GM12872 (cell line): Measurements from ENCODE around the gene DHX35.

ENCODE experiments used
- TF ChIP-seq, protein P1 (sequence below): IDR thresholded peaks from 3 replicates; pipeline ENCODE4 v1.5.1; 2011; ENCODE audit warnings: low read depth, mild to moderate bottlenecking, low read length, moderate library complexity; ENCODE audit not compliant: insufficient read depth

DHX35 gene

DNA sequence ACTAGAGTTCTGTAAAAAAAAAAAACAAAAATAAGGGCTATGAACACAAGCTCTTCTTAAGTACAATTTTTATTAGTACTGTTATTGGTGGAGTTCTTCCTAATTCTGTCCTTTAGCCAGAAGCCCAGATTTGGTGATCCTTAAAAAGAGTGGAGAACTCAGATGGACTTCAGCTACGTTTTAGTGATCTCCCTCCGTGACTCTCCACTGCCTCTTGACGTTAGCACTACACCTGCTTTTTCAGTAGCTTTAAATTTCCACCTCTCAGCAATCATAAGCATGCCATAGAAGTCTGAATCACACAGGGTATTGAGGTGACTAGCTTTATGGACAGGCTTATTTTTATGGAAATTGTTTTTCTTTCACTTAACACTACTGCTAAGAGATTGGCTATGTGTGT, 17.7 kb downstream of the DHX35 start:
- TF ChIP-seq, protein P1, sequence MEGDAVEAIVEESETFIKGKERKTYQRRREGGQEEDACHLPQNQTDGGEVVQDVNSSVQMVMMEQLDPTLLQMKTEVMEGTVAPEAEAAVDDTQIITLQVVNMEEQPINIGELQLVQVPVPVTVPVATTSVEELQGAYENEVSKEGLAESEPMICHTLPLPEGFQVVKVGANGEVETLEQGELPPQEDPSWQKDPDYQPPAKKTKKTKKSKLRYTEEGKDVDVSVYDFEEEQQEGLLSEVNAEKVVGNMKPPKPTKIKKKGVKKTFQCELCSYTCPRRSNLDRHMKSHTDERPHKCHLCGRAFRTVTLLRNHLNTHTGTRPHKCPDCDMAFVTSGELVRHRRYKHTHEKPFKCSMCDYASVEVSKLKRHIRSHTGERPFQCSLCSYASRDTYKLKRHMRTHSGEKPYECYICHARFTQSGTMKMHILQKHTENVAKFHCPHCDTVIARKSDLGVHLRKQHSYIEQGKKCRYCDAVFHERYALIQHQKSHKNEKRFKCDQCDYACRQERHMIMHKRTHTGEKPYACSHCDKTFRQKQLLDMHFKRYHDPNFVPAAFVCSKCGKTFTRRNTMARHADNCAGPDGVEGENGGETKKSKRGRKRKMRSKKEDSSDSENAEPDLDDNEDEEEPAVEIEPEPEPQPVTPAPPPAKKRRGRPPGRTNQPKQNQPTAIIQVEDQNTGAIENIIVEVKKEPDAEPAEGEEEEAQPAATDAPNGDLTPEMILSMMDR = no peak

DNA sequence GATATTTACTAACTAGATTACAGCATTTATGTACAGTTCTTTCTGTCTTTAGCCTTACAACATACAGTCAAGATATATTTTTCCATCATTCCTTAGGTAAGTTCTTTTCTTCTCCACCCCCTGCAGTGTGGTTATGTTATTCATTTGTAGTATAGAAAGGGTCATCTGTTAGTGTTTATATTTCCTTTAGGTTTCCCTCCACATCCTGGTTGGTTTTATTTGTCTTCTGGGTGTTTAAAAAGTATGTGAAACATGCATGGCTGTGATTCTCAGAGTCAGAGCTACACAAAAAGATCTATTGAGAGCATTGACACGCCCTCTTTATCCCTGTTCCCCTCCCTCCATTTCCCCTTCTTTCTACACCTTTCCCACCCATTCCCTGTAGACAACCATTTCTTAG, 20.1 kb downstream of the DHX35 start:
- TF ChIP-seq, protein P1 = no peak

DNA sequence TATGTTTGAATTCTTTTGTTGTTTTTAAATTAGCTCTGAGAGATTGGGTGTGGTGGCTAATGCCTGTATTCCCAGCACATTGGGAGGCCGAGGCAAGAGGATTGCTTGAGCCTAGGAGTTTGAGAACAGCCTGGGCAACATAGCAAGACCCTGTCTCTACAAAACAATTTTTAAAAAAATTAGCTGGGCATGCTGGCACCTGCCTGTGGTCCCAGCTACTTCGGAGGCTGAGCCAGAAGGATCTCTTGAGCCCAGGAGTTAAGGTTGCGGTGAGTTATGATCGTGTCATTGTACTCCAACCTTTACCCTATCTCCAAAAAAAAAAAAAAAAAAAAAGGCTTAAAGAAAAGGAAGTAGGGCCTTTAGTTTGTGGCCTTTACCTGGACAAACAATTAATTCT, 22.9 kb downstream of the DHX35 start:
- TF ChIP-seq, protein P1 = no peak

DNA sequence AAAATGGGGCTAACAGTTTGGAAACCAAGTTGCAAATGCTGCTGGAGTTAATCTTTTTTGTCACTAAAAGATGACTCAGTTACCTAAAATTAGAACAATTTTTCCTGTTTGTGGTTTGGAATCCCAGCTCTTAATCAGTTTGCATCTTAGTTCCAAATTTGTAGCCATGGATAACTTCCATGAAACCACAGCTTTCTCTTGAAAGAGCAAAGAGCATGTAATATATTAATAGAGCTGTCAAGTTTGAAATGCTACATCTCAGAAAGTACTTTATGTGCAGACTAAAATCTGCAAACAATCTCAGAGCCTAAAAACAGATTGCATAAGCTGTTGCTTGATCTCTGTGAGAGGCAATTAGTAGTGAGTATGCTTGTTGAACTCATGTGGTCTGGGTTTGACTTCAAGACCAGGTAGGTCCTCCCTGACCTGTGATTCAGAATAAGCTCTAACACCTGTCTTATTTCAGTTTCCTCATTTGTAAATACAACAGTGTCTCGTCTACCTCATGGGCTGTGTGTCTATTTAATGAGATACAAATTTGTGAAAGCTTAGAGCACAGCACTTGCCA, 23.5 kb downstream of the DHX35 start:
- TF ChIP-seq, protein P1 = no peak

DNA sequence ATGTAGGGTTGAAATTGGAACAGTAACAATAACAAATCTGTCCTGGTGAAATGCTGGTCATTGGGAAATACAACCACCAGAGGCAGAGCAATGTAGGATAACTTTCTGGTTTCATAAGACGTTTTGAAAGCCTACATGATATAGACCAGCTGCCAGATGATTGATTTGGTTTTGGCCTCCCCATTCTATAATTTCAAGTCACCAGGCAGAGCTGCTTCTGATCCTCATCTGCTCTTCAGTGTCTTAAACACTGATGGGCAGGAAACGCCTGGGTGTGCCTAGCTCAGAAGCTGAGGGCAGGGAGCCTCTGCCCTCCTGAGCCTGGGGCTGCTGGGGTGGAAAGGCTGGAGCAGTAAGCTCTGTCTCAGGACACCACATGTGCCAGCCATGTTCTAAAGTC, 24.5 kb downstream of the DHX35 start:
- TF ChIP-seq, protein P1 = no peak; the same call in 2 of the 3 replicates

DNA sequence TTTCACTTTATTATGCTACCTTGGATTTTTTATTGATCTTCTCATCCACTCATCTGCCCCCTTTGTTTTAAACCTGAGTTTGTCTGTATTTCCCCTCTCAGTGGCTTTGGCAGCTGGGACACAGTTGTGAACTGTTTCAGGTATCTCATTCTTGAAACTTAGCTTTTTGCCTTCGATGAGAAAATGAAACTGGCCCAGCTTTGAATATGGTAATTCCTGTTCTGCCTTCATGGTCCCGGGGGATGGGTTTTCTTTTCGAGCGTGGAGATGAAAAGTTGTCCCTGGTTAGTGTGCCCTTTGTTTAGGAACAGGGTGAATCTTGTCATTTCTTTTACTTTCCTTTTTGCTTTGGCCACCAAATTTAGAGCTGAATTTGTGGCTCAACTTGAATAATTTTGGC, 25.6 kb downstream of the DHX35 start:
- TF ChIP-seq, protein P1 = no peak

DNA sequence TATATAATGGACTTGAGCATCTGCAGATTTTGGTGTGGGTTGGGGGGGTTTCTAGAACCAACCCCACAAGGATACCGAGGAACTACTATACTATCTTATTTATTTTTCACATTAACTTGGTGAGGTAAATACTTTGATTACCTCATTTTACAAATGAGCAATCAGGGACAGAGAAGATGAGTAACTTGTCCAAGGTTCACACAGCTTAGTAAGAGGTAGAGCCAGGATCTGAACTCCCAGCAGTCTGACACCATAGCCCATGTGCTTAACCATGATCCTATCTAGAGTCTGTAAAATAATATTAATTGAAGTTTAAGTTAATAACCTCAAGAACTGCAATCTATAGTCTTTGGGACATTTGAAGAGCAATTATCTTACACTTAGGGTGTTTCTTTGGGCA, 28.6 kb downstream of the DHX35 start:
- TF ChIP-seq, protein P1 = no peak
